K562 (cell line): ENCODE results near the gene GAA. TPM values are rescaled to one million over a fixed set of nuclear protein-coding genes. Genes with fewer than 3 reads are reported as not detected.

ENCODE experiments used
- ATAC-seq: fragments of 200-7000 bp; cut with Tn5 transposase; 3 replicates; pipeline ENCODE4 v1.9.1; 2020; ENCODE audit warnings: moderate library complexity
- BruUV-seq: library from RNA; stranded (reverse); fragments of 400-500 nt; replicated peaks from 2 replicates; lab custom pipeline; 2021; lab: Mats Ljungman, UMichigan
- CTCF ChIA-PET: fragments of 300-600 bp; formaldehyde crosslinking; extraction: SDS; loops from one replicate; lab custom pipeline; 2021; ENCODE audit warnings: low intra/inter-chr PET ratio; lab: Yijun Ruan, JAX
- POLR2A ChIA-PET: fragments of 300-600, 350-650 bp; sonication (Branson Sonifier 250); formaldehyde crosslinking; extraction: SDS; loops from one replicate; lab custom pipeline; 2021; ENCODE audit warnings: antibody characterized with exemption, inconsistent platforms; lab: Yijun Ruan, JAX
- DNase-seq, 4 experiments: peaks; one replicate each; pipeline versions ENCODE4 v3.0.0 to v3.0.0-alpha.2; 2011 to 2018; ENCODE audit warnings: low spot score in 3 of 4, mixed read lengths in 3 of 4; ENCODE audit errors: extremely low read depth in 1 of 4
- FAIRE-seq: peaks from 2 replicates; lab custom pipeline; 2011; peaks lifted over from hg19 to GRCh38; lab: Jason Lieb, UNC
- H2AFZ ChIP-seq: 2 replicates; pipeline ENCODE4 v1.6.0; 2011; ENCODE audit warnings: low read depth, low read length, control low read depth, inconsistent platforms
- H3K27ac ChIP-seq: fragments of 200-600 bp; 3 replicates; pipeline ENCODE4 v1.8.0; 2011; ENCODE audit warnings: low read depth, mild to moderate bottlenecking, control low read depth, inconsistent platforms, low read length, moderate library complexity, mixed read lengths; ENCODE audit errors: extremely low read depth
- H3K27me3 ChIP-seq, 2 experiments: fragments of 300-600 bp in 1 of 2; 2 replicates in 1 of 2; 3 replicates in 1 of 2; pipeline versions ENCODE4 v1.6.0 to v1.8.0; 2011; ENCODE audit warnings: inconsistent platforms in 2 of 2, low read length in 2 of 2, mild to moderate bottlenecking in 1 of 2, mixed read lengths in 1 of 2, moderate library complexity in 1 of 2; ENCODE audit not compliant: control insufficient read depth in 2 of 2, insufficient read depth in 2 of 2
- H3K36me3 ChIP-seq: fragments of 300-600 bp; 3 replicates; pipeline ENCODE4 v1.8.0; 2011; ENCODE audit warnings: mild to moderate bottlenecking, low read length, inconsistent platforms; ENCODE audit not compliant: control insufficient read depth, insufficient read depth
- H3K4me1 ChIP-seq, 2 experiments: fragments of 200-600 bp in 1 of 2; replicated peaks in 1 of 2; 2 replicates in 1 of 2; 3 replicates in 1 of 2; pipeline versions ENCODE4 v1.5.1 to v1.8.0; 2011; ENCODE audit warnings: inconsistent platforms in 2 of 2, low read length in 2 of 2, mild to moderate bottlenecking in 1 of 2, mixed read lengths in 1 of 2, moderate library complexity in 1 of 2; ENCODE audit not compliant: control insufficient read depth in 2 of 2, insufficient read depth in 2 of 2
- H3K4me2 ChIP-seq: 2 replicates; pipeline ENCODE4 v1.6.1; 2011; ENCODE audit warnings: low read length, control low read depth, inconsistent platforms, mixed read lengths; ENCODE audit not compliant: insufficient read depth
- H3K4me3 ChIP-seq: fragments of 200-600 bp; sonication (generic), shearing (Covaris generic); 2 replicates; pipeline ENCODE4 v1.5.1; 2016; ENCODE audit warnings: control low read depth, inconsistent platforms
- H3K79me2 ChIP-seq: fragments of 200-600 bp; 3 replicates; pipeline ENCODE4 v1.8.0; 2011; ENCODE audit warnings: low read length, inconsistent platforms; ENCODE audit not compliant: control insufficient read depth, insufficient read depth
- H3K9ac ChIP-seq, 2 experiments: 2 replicates each; pipeline versions ENCODE4 v1.6.0 to v1.6.1; 2011; ENCODE audit warnings: low read depth in 2 of 2, low read length in 2 of 2, control low read depth in 1 of 2, inconsistent platforms in 1 of 2, mild to moderate bottlenecking in 1 of 2, mixed read lengths in 1 of 2; ENCODE audit not compliant: insufficient read depth in 1 of 2
- H3K9me1 ChIP-seq: one replicate; pipeline ENCODE4 v1.6.0; 2011; ENCODE audit warnings: inconsistent platforms, mild to moderate bottlenecking, low read length, moderate library complexity; ENCODE audit not compliant: control insufficient read depth, insufficient read depth
- H3K9me3 ChIP-seq: replicated peaks from 2 replicates; pipeline ENCODE4 v1.5.1; 2011; ENCODE audit warnings: low read depth, low read length, inconsistent platforms; ENCODE audit not compliant: control insufficient read depth, insufficient read depth
- H4K20me1 ChIP-seq: replicated peaks from 2 replicates; pipeline ENCODE4 v1.6.1; 2011; ENCODE audit warnings: low read length, inconsistent platforms, mixed read lengths; ENCODE audit not compliant: control insufficient read depth, insufficient read depth
- BDP1 ChIP-seq: IDR thresholded peaks from 3 replicates; pipeline ENCODE4 v1.6.1; 2011; ENCODE audit not compliant: insufficient read length, insufficient read depth
- CBX2 ChIP-seq: fragments of 200-600 bp; sonication (generic); IDR thresholded peaks from one replicate; pipeline ENCODE4 v1.6.1; 2012; ENCODE audit warnings: mild to moderate bottlenecking, low read length, inconsistent platforms; ENCODE audit not compliant: insufficient read depth, poor library complexity, severe bottlenecking
- ILK ChIP-seq: fragments of 450-650 bp; IDR thresholded peaks from 2 replicates; pipeline ENCODE4 v1.6.1; 2016; ENCODE audit warnings: missing genetic modification characterization, low read depth, mild to moderate bottlenecking, missing compliant biosample characterization, moderate library complexity, borderline replicate concordance
- PCBP2 ChIP-seq: fragments of 200-400 bp; formaldehyde crosslinking; IDR thresholded peaks from 2 replicates; pipeline ENCODE4 v1.6.1; 2018; ENCODE audit warnings: low read length, low read depth, mild to moderate bottlenecking, moderate library complexity; ENCODE audit not compliant: poor library complexity, severe bottlenecking
- RAD51 ChIP-seq: fragments of 450-650 bp; IDR thresholded peaks from 2 replicates; pipeline ENCODE4 v1.7.1; 2016; ENCODE audit warnings: low read depth, mild to moderate bottlenecking, borderline replicate concordance
- RFX7 ChIP-seq: fragments of 250-450 bp; sonication (Bioruptor Pico); IDR thresholded peaks from 2 replicates; pipeline ENCODE4 v1.5.1; 2021; ENCODE audit warnings: mild to moderate bottlenecking
- ZNF3 ChIP-seq: fragments of 250-450 bp; sonication (Bioruptor Pico); IDR thresholded peaks from 2 replicates; pipeline ENCODE4 v1.5.0; 2021; ENCODE audit warnings: mild to moderate bottlenecking, moderate library complexity
- WGBS: fragments of 100-300 bp; shearing (Covaris generic); methylation state at CpG from one replicate; pipeline ENCODE4 v1.1.6; 2016; ENCODE audit warnings: low coverage, mixed read lengths; ENCODE audit not compliant: insufficient coverage; ENCODE audit errors: missing lambda C conversion rate; 5-methylcytosine and 5-hydroxymethylcytosine counted together
- in situ Hi-C: fragments of 300-500 bp; cut with MboI; formaldehyde crosslinking; loops from 4 replicates; pipeline ENCODE4 v1.15.0; 2018; ENCODE audit warnings: inconsistent platforms, mixed read lengths
- intact Hi-C: fragments of 100-400 bp; cut with micrococcal nuclease; formaldehyde crosslinking; loops from 2 replicates; pipeline ENCODE4 v1.14.2; 2022
- polyA plus RNA-seq, 8 experiments: library from polyadenylated mRNA; depleted of rRNA in 4 of 8; stranded (reverse) in 5 of 8; unstranded in 3 of 8; fragments of >200 nt; fragmentation: Nextera tagmentation in 2 of 8; fragmentation: Illumina TruSeq in 1 of 8; extraction: Ambion mirVana in 2 of 8; extraction: Trizol in 1 of 8; gene quantifications; 2 replicates each; pipeline versions ENCODE4 v1.2.1 to v1.2.3, GENCODE V29; 2011 to 2014; ENCODE audit warnings: inconsistent platforms in 1 of 8, missing spikeins in 1 of 8
- total RNA-seq, 7 experiments: library from RNA; depleted of rRNA in 6 of 7; stranded (reverse); fragments of >200 nt in 6 of 7; fragmentation: Illumina TruSeq in 2 of 7; extraction: Trizol in 2 of 7; gene quantifications; 2 replicates each; pipeline versions ENCODE4 v1.2.1 to v1.2.3, GENCODE V29; 2011 to 2021; ENCODE audit warnings: low replicate concordance in 1 of 7

GAA gene
- total and polyA plus RNA-seq, 9 of the 15 experiments (the other 6 are each of a cell fraction or from before 2014, with no cell fraction given), result 0.15 to 6.4 (median 1.7) TPM

- in situ Hi-C loops, result no loop called here
- POLR2A ChIA-PET, result no interaction called here
- Histone ChIP-seq H3K9me3 (no peaks in the 10 kb centered on the region), H3K4me3 (no peak overlapping the region), H3K9ac (no peak overlapping the region), H3K9me1 (no peaks in the 10 kb centered on the region), H3K79me2 (no peaks in the 10 kb centered on the region), H3K27ac (no peak overlapping the region), H3K4me2 (no peak overlapping the region), H3K4me1 (peaks cover 10 to 14% of the 10 kb centered on the region in 2 experiments), H4K20me1 (no peaks in the 10 kb centered on the region), H3K27me3 (peaks cover 30 to 55% of the 10 kb centered on the region in 2 experiments), H2AFZ (no peak overlapping the region), H3K36me3 (no peaks in the 10 kb centered on the region)
- BruUV-seq, result no TSS peak
- intact Hi-C loops, result no loop called here
- CTCF ChIA-PET, result no interaction called here
- TF ChIP-seq RAD51 (no peak), RFX7 (no peak), ZNF3 (CRISPR knock-in tag) (no peak), ILK (tag) (no peak), BDP1 (no peak)
- 10% methylated on average over 4 of the region's 4 CpGs for WGBS
- ATAC-seq, result no peak
- no peak for FAIRE-seq
- no peak for DNase-seq
Observed at GRCh38 chr17:80060644-80061043, 40.7 kb upstream of the GAA start.

- H3K36me3 ChIP-seq, result no peaks in the 10 kb centered on the region
- 20% methylated on average over 11 of the region's 12 CpGs for WGBS
- no TSS peak for BruUV-seq
- no peaks in the 10 kb centered on the region for H4K20me1 ChIP-seq
- DNase-seq (no peak), FAIRE-seq (no peak), ATAC-seq (no peak)
- H3K79me2 ChIP-seq, result no peaks in the 10 kb centered on the region
- in situ Hi-C loops (no loop called here), intact Hi-C loops (no loop called here)
- TF ChIP-seq CBX2 (peak; percentile 33), PCBP2 (no peak)
- no peak overlapping the region for H3K4me3 ChIP-seq
- no peaks in the 10 kb centered on the region for H3K9me3 ChIP-seq
- H3K27me3 ChIP-seq, result peaks cover 26 to 56% of the 10 kb centered on the region in 2 experiments
- ChIA-PET CTCF (no interaction called here), POLR2A (no interaction called here)
- H3K9me1 ChIP-seq, result no peaks in the 10 kb centered on the region
- no peak overlapping the region for H2AFZ ChIP-seq
- H3K4me1 ChIP-seq, result peaks cover 10 to 14% of the 10 kb centered on the region in 2 experiments
- H3K4me2 ChIP-seq, result no peak overlapping the region
- H3K27ac ChIP-seq, result no peak overlapping the region
- H3K9ac ChIP-seq, result no peak overlapping the region
Observed at GRCh38 chr17:80061421-80061820, 40.0 kb upstream of the GAA start.
